Neuronal stem cell (in vitro differentiated cells): Measurements from ENCODE around the gene MAD1L1.

Experiments used
- DNase-seq: peaks from one replicate; pipeline ENCODE4 v3.0.0-alpha.2; 2013; ENCODE audit warnings: low spot score
- H2AFZ ChIP-seq: one replicate; pipeline ENCODE4 v1.6.1; 2013; ENCODE audit warnings: mild to moderate bottlenecking, low read length, inconsistent platforms
- H2AK5ac ChIP-seq: 2 replicates; pipeline ENCODE4 v1.6.1; 2013; ENCODE audit warnings: low read depth, mild to moderate bottlenecking, inconsistent platforms, low read length, moderate library complexity, mixed read lengths
- H2BK120ac ChIP-seq: 2 replicates; pipeline ENCODE4 v1.6.1; 2013; ENCODE audit warnings: low read depth, mild to moderate bottlenecking, inconsistent platforms, low read length, moderate library complexity, mixed read lengths
- H2BK12ac ChIP-seq: one replicate; pipeline ENCODE4 v1.6.1; 2013; ENCODE audit warnings: low read length, inconsistent platforms
- H2BK15ac ChIP-seq: 2 replicates; pipeline ENCODE4 v1.6.1; 2013; ENCODE audit warnings: mild to moderate bottlenecking, low read length, inconsistent platforms, mixed read lengths
- H2BK5ac ChIP-seq: one replicate; pipeline ENCODE4 v1.6.1; 2013; ENCODE audit warnings: inconsistent platforms, mild to moderate bottlenecking, low read length, moderate library complexity
- H3K14ac ChIP-seq: one replicate; pipeline ENCODE4 v1.6.1; 2013; ENCODE audit warnings: low read length, inconsistent platforms
- H3K18ac ChIP-seq: 2 replicates; pipeline ENCODE4 v1.6.1; 2013; ENCODE audit warnings: low read length, inconsistent platforms
- H3K23ac ChIP-seq: 2 replicates; pipeline ENCODE4 v1.6.1; 2013; ENCODE audit warnings: low read depth, mild to moderate bottlenecking, mixed read lengths, low read length, inconsistent platforms; ENCODE audit not compliant: poor library complexity
- H3K27ac ChIP-seq: replicated peaks from 3 replicates; pipeline ENCODE4 v1.5.1; 2013; ENCODE audit warnings: low read length, inconsistent platforms
- H3K27me3 ChIP-seq, 3 experiments: 2 replicates each; pipeline ENCODE4 v1.6.1; 2013; ENCODE audit warnings: low read length in 3 of 3, mild to moderate bottlenecking in 2 of 3, inconsistent platforms in 1 of 3, low read depth in 1 of 3, mixed read lengths in 1 of 3, moderate library complexity in 1 of 3; ENCODE audit not compliant: control insufficient read depth in 3 of 3, insufficient read depth in 3 of 3
- H3K36me3 ChIP-seq, 2 donors: replicated peaks in 1 of 2; 2 replicates each; pipeline ENCODE4 v1.6.1; 2013; ENCODE audit warnings: low read length in 2 of 2; ENCODE audit not compliant: control insufficient read depth in 2 of 2, insufficient read depth in 2 of 2
- H3K4ac ChIP-seq: 2 replicates; pipeline ENCODE4 v1.6.1; 2013; ENCODE audit warnings: inconsistent platforms, mild to moderate bottlenecking, low read length, moderate library complexity
- H3K4me1 ChIP-seq, 2 donors: 1 replicate in 1 of 2; 2 replicates in 1 of 2; pipeline ENCODE4 v1.6.1; 2013; ENCODE audit warnings: low read length in 2 of 2, low read depth in 1 of 2; ENCODE audit not compliant: control insufficient read depth in 2 of 2, insufficient read depth in 1 of 2
- H3K4me2 ChIP-seq: one replicate; pipeline ENCODE4 v1.6.1; 2013; ENCODE audit warnings: mild to moderate bottlenecking, low read length, inconsistent platforms; ENCODE audit not compliant: insufficient read depth, poor library complexity, severe bottlenecking
- H3K4me3 ChIP-seq, 2 donors: 2 replicates each; pipeline ENCODE4 v1.5.1; 2013; ENCODE audit warnings: low read length in 2 of 2, mild to moderate bottlenecking in 2 of 2, inconsistent platforms in 1 of 2, moderate library complexity in 1 of 2
- H3K79me1 ChIP-seq: one replicate; pipeline ENCODE4 v1.6.1; 2013; ENCODE audit warnings: low read depth, mild to moderate bottlenecking, inconsistent platforms, low read length, moderate library complexity
- H3K9ac ChIP-seq: one replicate; pipeline ENCODE4 v1.6.1; 2013; ENCODE audit warnings: mild to moderate bottlenecking, low read depth, low read length, inconsistent platforms; ENCODE audit not compliant: poor library complexity
- H3K9me3 ChIP-seq, 2 donors: replicated peaks in 1 of 2; 2 replicates each; pipeline versions ENCODE3 to v1.6.1; 2013; ENCODE audit warnings: low read length in 2 of 2, mild to moderate bottlenecking in 2 of 2, inconsistent platforms in 1 of 2, low read depth in 1 of 2, mixed read lengths in 1 of 2, moderate library complexity in 1 of 2; ENCODE audit not compliant: control insufficient read depth in 2 of 2, insufficient read depth in 1 of 2
- H4K8ac ChIP-seq: one replicate; pipeline ENCODE4 v1.6.1; 2013; ENCODE audit warnings: low read depth, mild to moderate bottlenecking, inconsistent platforms, low read length, moderate library complexity
- H4K91ac ChIP-seq: one replicate; pipeline ENCODE4 v1.6.1; 2013; ENCODE audit warnings: low read length, low read depth, mild to moderate bottlenecking, inconsistent platforms; ENCODE audit not compliant: poor library complexity
- WGBS, 2 donors: extraction: QIAGEN DNeasy Blood & Tissue Kit; methylation state at CpG; one replicate each; pipeline ENCODE4 v1.1.7; 2013; ENCODE audit warnings: missing lambda C conversion rate in 2 of 2, mixed read lengths in 1 of 2; ENCODE audit not compliant: insufficient read length in 2 of 2, insufficient replicate concordance in 1 of 2; ENCODE audit errors: extremely low coverage in 2 of 2; 5-methylcytosine and 5-hydroxymethylcytosine counted together

Gene MAD1L1

DNA sequence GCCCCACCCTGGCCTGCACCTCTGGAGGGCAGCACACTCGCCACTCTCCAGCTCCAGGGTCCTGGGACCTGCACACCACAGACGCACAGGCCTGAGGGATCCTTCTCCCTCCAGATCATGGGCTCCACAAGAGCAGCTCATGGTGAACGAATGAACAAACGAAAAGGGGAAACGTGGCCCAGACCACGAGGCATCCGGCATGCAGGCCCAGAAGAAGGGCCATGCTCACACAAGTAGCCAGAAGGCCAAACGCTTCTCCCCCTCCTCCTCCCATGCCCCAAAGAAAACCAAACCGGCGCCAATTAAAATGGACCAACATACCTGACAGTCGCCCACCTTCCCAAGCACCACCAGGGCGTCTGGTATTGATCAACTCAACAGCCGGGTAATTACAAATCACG is 30.4 kb downstream of the MAD1L1 start:
- Histone ChIP-seq H3K23ac (peak overlapping the region; percentile 50), H2BK12ac (no peak overlapping the region), H2AK5ac (no peak overlapping the region), H3K27ac (no peak overlapping the region), H3K36me3 (peaks cover 13 to 66% of the 10 kb centered on the region in 2 donors), H3K4ac (no peak overlapping the region), H4K91ac (no peak overlapping the region), H3K14ac (no peak overlapping the region), H4K8ac (no peak overlapping the region), H3K9ac (no peak overlapping the region), H3K27me3 (no peaks in the 10 kb centered on the region), H2BK120ac (no peak overlapping the region), H3K4me2 (no peak overlapping the region), H3K4me3 (no peak overlapping the region), H2BK5ac (no peak overlapping the region), H2BK15ac (no peak overlapping the region), H3K4me1 (peaks cover 7 to 17% of the 10 kb centered on the region in 2 donors), H2AFZ (no peak overlapping the region), H3K18ac (peak overlapping the region; percentile 19), H3K79me1 (peaks cover 10% of the 10 kb centered on the region), H3K9me3 (no peaks in the 10 kb centered on the region)
- DNase-seq, result no peak
- no CpG with 5 or more reads among the region's 14 CpGs for WGBS, 2 donors

DNA sequence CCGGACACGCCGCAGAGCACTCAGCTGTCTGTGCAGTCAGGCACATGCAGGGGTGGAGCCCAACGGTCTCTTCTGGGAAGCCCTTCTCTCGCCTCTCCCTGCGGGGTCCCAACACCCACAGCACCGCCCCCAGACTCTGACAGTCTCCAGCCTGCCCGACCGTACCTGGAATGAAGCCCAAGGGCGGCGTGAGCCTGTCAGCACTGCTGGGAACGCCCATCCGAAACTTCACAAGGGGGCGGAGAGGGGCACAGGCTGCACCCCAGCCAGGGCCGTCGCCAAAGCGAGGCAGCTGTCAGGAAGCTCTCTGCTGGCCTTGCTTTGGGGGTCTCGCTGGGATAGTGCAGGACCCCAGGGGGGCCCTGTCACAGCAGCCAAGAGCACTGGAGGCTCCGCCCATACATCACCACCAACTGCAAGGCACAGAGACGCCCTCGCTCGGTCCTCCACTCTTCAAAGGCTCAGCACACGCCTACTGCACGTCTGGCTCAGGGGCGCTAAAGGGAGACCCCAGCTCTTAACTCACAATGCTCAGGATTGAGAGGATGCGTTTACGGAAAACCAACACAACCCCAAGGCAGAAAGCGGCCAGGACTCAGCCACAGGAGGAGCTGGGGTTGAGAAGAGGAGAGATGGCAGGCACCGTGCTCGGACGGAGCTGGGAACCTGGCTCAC is 30.9 kb downstream of the MAD1L1 start:
- Histone ChIP-seq H3K4ac (no peak overlapping the region), H3K36me3 (peaks cover 10 to 68% of the 10 kb centered on the region in 2 donors), H3K18ac (peak overlapping the region; percentile 19), H3K14ac (peak overlapping the region; percentile 97), H3K4me1 (peaks cover 7 to 17% of the 10 kb centered on the region in 2 donors), H3K23ac (peak overlapping the region; percentile 50), H2BK12ac (no peak overlapping the region), H3K79me1 (peaks cover 12% of the 10 kb centered on the region), H4K8ac (no peak overlapping the region), H3K4me3 (no peak overlapping the region), H3K4me2 (no peak overlapping the region), H4K91ac (no peak overlapping the region), H2BK5ac (no peak overlapping the region), H2AK5ac (no peak overlapping the region), H3K27me3 (no peaks in the 10 kb centered on the region), H3K27ac (no peak overlapping the region), H2BK15ac (no peak overlapping the region), H2AFZ (no peak overlapping the region), H2BK120ac (no peak overlapping the region), H3K9ac (no peak overlapping the region), H3K9me3 (peaks cover 0 to 2% of the 10 kb centered on the region in 2 donors)
- DNase-seq, result no peak
- WGBS, 2 donors, result no CpG with 5 or more reads among the region's 31 CpGs

DNA sequence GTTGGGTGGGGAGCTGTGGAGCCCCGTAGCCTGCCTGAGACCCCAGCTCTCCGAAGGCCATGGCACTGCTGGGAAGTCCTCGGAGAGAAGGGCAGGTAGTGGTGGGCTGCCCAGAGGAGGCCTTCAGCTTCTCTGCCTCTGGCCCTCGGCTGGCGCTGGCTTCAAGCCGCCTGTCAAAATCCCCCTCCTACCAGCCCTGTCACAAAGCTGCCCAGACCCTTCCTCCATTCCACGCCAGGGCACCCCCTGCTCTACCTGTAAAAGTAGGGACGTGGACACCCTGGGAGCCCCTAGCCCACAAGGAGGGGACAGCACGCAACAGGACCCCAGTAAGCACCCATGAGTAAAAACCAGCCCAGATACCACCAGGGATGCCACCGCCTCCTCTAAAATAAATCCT is 31.6 kb downstream of the MAD1L1 start:
- Histone ChIP-seq H3K79me1 (peaks cover 12% of the 10 kb centered on the region), H3K4me2 (no peak overlapping the region), H3K14ac (no peak overlapping the region), H2BK15ac (no peak overlapping the region), H3K9ac (no peak overlapping the region), H4K91ac (no peak overlapping the region), H3K23ac (no peak overlapping the region), H4K8ac (no peak overlapping the region), H2BK120ac (no peak overlapping the region), H3K4me3 (no peak overlapping the region), H3K4me1 (peaks cover 7 to 17% of the 10 kb centered on the region in 2 donors), H3K18ac (no peak overlapping the region), H2AK5ac (no peak overlapping the region), H3K36me3 (peaks cover 9 to 69% of the 10 kb centered on the region in 2 donors), H3K27me3 (no peaks in the 10 kb centered on the region), H2BK5ac (no peak overlapping the region), H3K4ac (no peak overlapping the region), H3K27ac (no peak overlapping the region), H2AFZ (no peak overlapping the region), H3K9me3 (peaks cover 2 to 3% of the 10 kb centered on the region in 2 donors), H2BK12ac (no peak overlapping the region)
- DNase-seq, result no peak
- WGBS, 2 donors, result no CpG with 5 or more reads among the region's 10 CpGs

DNA sequence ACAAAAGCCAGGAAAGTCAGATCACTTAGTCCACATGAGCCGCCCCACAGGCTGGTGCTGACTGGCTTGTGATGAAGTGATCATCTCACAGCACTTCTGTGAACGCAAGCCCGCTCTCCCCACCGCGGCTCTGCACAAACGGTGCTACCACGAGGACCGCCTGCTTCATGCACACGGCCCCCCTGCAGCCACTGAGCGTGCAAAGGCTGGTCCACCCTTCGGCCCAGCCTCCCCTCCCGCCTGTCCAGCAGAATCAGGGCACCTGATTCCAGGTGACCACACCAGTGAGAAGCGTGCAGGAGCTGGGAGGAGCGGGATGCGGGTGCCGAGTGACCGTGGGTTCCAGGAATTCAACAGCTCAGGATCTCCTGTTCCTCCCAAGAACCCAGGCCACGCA is 32.2 kb downstream of the MAD1L1 start:
- Histone ChIP-seq H2BK5ac (no peak overlapping the region), H3K27me3 (no peaks in the 10 kb centered on the region), H2AFZ (no peak overlapping the region), H3K4me2 (no peak overlapping the region), H3K36me3 (peaks cover 13 to 70% of the 10 kb centered on the region in 2 donors), H4K91ac (no peak overlapping the region), H3K4me3 (no peak overlapping the region), H2BK12ac (no peak overlapping the region), H3K9ac (peak overlapping the region; percentile 50), H2BK120ac (no peak overlapping the region), H3K14ac (no peak overlapping the region), H3K4ac (no peak overlapping the region), H2BK15ac (no peak overlapping the region), H3K27ac (no peak overlapping the region), H3K23ac (no peak overlapping the region), H3K9me3 (peaks cover 7 to 9% of the 10 kb centered on the region in 2 donors), H3K79me1 (peaks cover 15% of the 10 kb centered on the region), H4K8ac (no peak overlapping the region), H3K4me1 (peaks cover 7 to 17% of the 10 kb centered on the region in 2 donors), H2AK5ac (no peak overlapping the region), H3K18ac (no peak overlapping the region)
- no CpG with 5 or more reads among the region's 18 CpGs for WGBS, 2 donors
- DNase-seq, result no peak
